SK-N-SH treated with all-trans-retinoic acid at 6 μM for 48 hours (cell line): ENCODE data around the gene SLAIN2.

Experiments
- ARNTL ChIP-seq: fragments of 450-650 bp; formaldehyde crosslinking; IDR thresholded peaks from 2 replicates; pipeline ENCODE4 v1.5.0; 2020; ENCODE audit warnings: low read depth, mild to moderate bottlenecking, moderate library complexity, borderline replicate concordance
- BACH2 ChIP-seq: fragments of 250-450 bp; sonication (Bioruptor Pico); IDR thresholded peaks from 2 replicates; pipeline ENCODE4 v1.9.0; 2021; ENCODE audit warnings: mild to moderate bottlenecking, borderline replicate concordance
- CSDC2 ChIP-seq: fragments of 250-450 bp; sonication (Bioruptor Pico); IDR thresholded peaks from 2 replicates; pipeline ENCODE4 v1.5.0; 2020; ENCODE audit warnings: mild to moderate bottlenecking, moderate library complexity
- ESRRG ChIP-seq: fragments of 250-450 bp; sonication (Bioruptor Pico); IDR thresholded peaks from 2 replicates; pipeline ENCODE4 v1.6.1; 2021; ENCODE audit warnings: mild to moderate bottlenecking
- ISL1 ChIP-seq: fragments of 250-450 bp; sonication (Bioruptor Pico); IDR thresholded peaks from 2 replicates; pipeline ENCODE4 v2.1.2; 2022; ENCODE audit warnings: mild to moderate bottlenecking, moderate library complexity
- PATZ1 ChIP-seq: fragments of 250-450 bp; sonication (Bioruptor Pico); IDR thresholded peaks from 2 replicates; pipeline ENCODE4 v1.8.0; 2020; ENCODE audit warnings: mild to moderate bottlenecking, moderate library complexity, borderline replicate concordance
- POU6F1 ChIP-seq: fragments of 250-450 bp; sonication (Bioruptor Pico); IDR thresholded peaks from 2 replicates; pipeline ENCODE4 v1.8.0; 2021; ENCODE audit warnings: low read depth, mild to moderate bottlenecking, moderate library complexity, borderline replicate concordance
- ZC3H10 ChIP-seq: fragments of 250-450 bp; sonication (Bioruptor Pico); IDR thresholded peaks from 2 replicates; pipeline ENCODE4 v1.5.1; 2021; ENCODE audit warnings: mild to moderate bottlenecking, moderate library complexity
- ZFP3 ChIP-seq: fragments of 250-450 bp; sonication (Bioruptor Pico); IDR thresholded peaks from 2 replicates; pipeline ENCODE4 v1.5.0; 2020; ENCODE audit warnings: mild to moderate bottlenecking, moderate library complexity
- ZNF565 ChIP-seq: fragments of 450-650 bp; formaldehyde crosslinking; conservative IDR thresholded peaks from 2 replicates; pipeline ENCODE4 v1.5.0; 2020; ENCODE audit warnings: low read depth, mild to moderate bottlenecking, moderate library complexity
- ZNF8 ChIP-seq: fragments of 450-650 bp; formaldehyde crosslinking; IDR thresholded peaks from 2 replicates; pipeline ENCODE4 v1.5.0; 2020; ENCODE audit warnings: mild to moderate bottlenecking, moderate library complexity
- TF ChIP-seq, protein P1 (sequence below): fragments of 250-450 bp; sonication (Bioruptor Pico); IDR thresholded peaks from 2 replicates; pipeline ENCODE4 v1.5.0; 2020; ENCODE audit warnings: mild to moderate bottlenecking, moderate library complexity
- TF ChIP-seq, protein P2 (sequence below): fragments of 250-450 bp; sonication (Bioruptor Pico); IDR thresholded peaks from 2 replicates; pipeline ENCODE4 v1.5.1; 2021; ENCODE audit warnings: mild to moderate bottlenecking, moderate library complexity
- TF ChIP-seq, protein P3 (sequence below): fragments of 250-450 bp; sonication (Bioruptor Pico); IDR thresholded peaks from 2 replicates; pipeline ENCODE4 v1.5.1; 2020; ENCODE audit warnings: low read depth, mild to moderate bottlenecking, moderate library complexity

- TF ChIP-seq POU6F1 (CRISPR knock-in tag) = no peak
- TF ChIP-seq, protein P1, sequence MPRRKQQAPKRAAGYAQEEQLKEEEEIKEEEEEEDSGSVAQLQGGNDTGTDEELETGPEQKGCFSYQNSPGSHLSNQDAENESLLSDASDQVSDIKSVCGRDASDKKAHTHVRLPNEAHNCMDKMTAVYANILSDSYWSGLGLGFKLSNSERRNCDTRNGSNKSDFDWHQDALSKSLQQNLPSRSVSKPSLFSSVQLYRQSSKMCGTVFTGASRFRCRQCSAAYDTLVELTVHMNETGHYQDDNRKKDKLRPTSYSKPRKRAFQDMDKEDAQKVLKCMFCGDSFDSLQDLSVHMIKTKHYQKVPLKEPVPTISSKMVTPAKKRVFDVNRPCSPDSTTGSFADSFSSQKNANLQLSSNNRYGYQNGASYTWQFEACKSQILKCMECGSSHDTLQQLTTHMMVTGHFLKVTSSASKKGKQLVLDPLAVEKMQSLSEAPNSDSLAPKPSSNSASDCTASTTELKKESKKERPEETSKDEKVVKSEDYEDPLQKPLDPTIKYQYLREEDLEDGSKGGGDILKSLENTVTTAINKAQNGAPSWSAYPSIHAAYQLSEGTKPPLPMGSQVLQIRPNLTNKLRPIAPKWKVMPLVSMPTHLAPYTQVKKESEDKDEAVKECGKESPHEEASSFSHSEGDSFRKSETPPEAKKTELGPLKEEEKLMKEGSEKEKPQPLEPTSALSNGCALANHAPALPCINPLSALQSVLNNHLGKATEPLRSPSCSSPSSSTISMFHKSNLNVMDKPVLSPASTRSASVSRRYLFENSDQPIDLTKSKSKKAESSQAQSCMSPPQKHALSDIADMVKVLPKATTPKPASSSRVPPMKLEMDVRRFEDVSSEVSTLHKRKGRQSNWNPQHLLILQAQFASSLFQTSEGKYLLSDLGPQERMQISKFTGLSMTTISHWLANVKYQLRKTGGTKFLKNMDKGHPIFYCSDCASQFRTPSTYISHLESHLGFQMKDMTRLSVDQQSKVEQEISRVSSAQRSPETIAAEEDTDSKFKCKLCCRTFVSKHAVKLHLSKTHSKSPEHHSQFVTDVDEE (CRISPR knock-in tag) = no peak
- TF ChIP-seq, protein P2, sequence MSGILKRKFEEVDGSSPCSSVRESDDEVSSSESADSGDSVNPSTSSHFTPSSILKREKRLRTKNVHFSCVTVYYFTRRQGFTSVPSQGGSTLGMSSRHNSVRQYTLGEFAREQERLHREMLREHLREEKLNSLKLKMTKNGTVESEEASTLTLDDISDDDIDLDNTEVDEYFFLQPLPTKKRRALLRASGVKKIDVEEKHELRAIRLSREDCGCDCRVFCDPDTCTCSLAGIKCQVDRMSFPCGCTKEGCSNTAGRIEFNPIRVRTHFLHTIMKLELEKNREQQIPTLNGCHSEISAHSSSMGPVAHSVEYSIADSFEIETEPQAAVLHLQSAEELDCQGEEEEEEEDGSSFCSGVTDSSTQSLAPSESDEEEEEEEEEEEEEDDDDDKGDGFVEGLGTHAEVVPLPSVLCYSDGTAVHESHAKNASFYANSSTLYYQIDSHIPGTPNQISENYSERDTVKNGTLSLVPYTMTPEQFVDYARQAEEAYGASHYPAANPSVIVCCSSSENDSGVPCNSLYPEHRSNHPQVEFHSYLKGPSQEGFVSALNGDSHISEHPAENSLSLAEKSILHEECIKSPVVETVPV = no peak
- no peak for TF ChIP-seq ESRRG
- TF ChIP-seq ZC3H10 = no peak
- TF ChIP-seq ZFP3 (CRISPR knock-in tag) = no peak
- TF ChIP-seq ARNTL = no peak
- TF ChIP-seq, protein P3, sequence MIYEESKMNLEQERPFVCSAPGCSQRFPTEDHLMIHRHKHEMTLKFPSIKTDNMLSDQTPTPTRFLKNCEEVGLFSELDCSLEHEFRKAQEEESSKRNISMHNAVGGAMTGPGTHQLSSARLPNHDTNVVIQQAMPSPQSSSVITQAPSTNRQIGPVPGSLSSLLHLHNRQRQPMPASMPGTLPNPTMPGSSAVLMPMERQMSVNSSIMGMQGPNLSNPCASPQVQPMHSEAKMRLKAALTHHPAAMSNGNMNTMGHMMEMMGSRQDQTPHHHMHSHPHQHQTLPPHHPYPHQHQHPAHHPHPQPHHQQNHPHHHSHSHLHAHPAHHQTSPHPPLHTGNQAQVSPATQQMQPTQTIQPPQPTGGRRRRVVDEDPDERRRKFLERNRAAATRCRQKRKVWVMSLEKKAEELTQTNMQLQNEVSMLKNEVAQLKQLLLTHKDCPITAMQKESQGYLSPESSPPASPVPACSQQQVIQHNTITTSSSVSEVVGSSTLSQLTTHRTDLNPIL (CRISPR knock-in tag) = no peak
- TF ChIP-seq ZNF565 (CRISPR knock-in tag) = no peak
- no peak for TF ChIP-seq ZNF8 (CRISPR knock-in tag)
- no peak for TF ChIP-seq BACH2 (CRISPR knock-in tag)
- no peak for TF ChIP-seq ISL1 (CRISPR knock-in tag)
- no peak for TF ChIP-seq PATZ1
- TF ChIP-seq CSDC2 (CRISPR knock-in tag) = no peak
Observed at GRCh38 chr4:48475770-48476169, 134.4 kb downstream of the SLAIN2 start.
